Measurements from ENCODE around the gene LRRK2. TPM values are rescaled to one million over a fixed set of nuclear protein-coding genes. Genes with fewer than 3 reads are reported as not detected.
A peak's percentile ranks its signal among the peaks of the same experiment; 100 is the strongest.

The LRRK2 gene
- total RNA-seq, 1 experiment from 2014 or later, result 0.26 TPM

DNA sequence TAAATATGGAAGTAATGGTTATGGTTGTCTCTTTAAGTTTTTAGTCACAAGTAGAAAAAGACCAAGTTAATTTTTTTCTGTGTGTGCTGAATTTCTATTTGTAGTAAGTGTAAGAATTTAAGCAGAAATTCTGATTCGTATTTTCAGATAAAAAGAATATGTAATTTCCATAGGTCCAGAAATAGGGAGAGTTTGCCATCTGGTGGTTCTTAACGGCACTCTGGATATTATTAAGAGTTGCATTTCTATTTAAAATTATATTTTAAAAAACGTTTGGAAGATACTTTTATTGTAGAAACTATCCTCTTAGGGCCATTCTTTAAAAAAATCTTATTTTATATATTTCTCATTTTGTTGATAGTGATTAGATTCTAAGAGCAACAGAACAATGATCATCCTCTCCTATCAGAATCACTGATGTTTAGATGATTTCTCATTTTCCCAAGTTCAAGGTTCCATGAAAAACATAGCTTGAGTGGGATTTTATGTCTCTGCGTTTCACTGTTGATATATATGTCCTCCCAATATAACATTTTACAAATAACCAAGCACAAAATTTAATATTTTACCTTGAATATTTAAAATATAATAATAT, 88.3 kb downstream of the LRRK2 start:
- no peaks in the 10 kb centered on the region for H3K9me2 ChIP-seq (ENCODE audit: insufficient read depth)
- no TSS peak for BruUV-seq (replicated peaks)
- no peaks in the 10 kb centered on the region for H3K79me2 ChIP-seq (ENCODE audit: low read depth)
- no peaks in the 10 kb centered on the region for H3K9me3 ChIP-seq (ENCODE audit: insufficient read depth, low read depth)
- no peaks in the 10 kb centered on the region for H3K4me1 ChIP-seq (replicated peaks; ENCODE audit: insufficient read depth)
- TF ChIP-seq CTCF (conservative IDR thresholded peaks at IDR 0.05) (peak; percentile 72), EZH2 (IDR thresholded peaks at IDR 0.05; ENCODE audit: low read depth) (no peak)
- POLR2A ChIA-PET (ENCODE audit: unreplicated experiment), result no interaction called here
- CTCF ChIA-PET, result no interaction called here
- no peaks in the 10 kb centered on the region for H4K20me1 ChIP-seq (ENCODE audit: insufficient read depth)
- no peak for DNase-seq
- H3K36me3 ChIP-seq (ENCODE audit: low read depth), result no peaks in the 10 kb centered on the region
- intact Hi-C loops (cut with micrococcal nuclease; ENCODE audit: unreplicated experiment), result loop anchor here (2.0 kb wide), 1 partner anchor 160 kb away; no protein-coding TSS in a partner anchor
- no peak overlapping the region for H3K27ac ChIP-seq
- no peak overlapping the region for H3K4me2 ChIP-seq
- no peak overlapping the region for H3K4me3 ChIP-seq
- H3K27me3 ChIP-seq (ENCODE audit: insufficient read depth, low read depth), result no peaks in the 10 kb centered on the region
- H3F3A ChIP-seq (ENCODE audit: insufficient read depth, low read depth), result no peaks in the 10 kb centered on the region
- no peak overlapping the region for H2AFZ ChIP-seq

GRCh38 chr12:40313928-40314327, 89.1 kb downstream of the LRRK2 start:
- no TSS peak for BruUV-seq (replicated peaks)
- TF ChIP-seq EZH2 (IDR thresholded peaks at IDR 0.05; ENCODE audit: low read depth) (no peak), CTCF (conservative IDR thresholded peaks at IDR 0.05) (no peak)
- no peaks in the 10 kb centered on the region for H3K27me3 ChIP-seq (ENCODE audit: insufficient read depth, low read depth)
- no peaks in the 10 kb centered on the region for H3K9me2 ChIP-seq (ENCODE audit: insufficient read depth)
- H3K79me2 ChIP-seq (ENCODE audit: low read depth), result no peaks in the 10 kb centered on the region
- H2AFZ ChIP-seq, result no peak overlapping the region
- H3K36me3 ChIP-seq (ENCODE audit: low read depth), result no peaks in the 10 kb centered on the region
- H3K4me1 ChIP-seq (replicated peaks; ENCODE audit: insufficient read depth), result no peaks in the 10 kb centered on the region
- POLR2A ChIA-PET (ENCODE audit: unreplicated experiment), result no interaction called here
- intact Hi-C loops (cut with micrococcal nuclease; ENCODE audit: unreplicated experiment), result loop anchor here (2.0 kb wide), 1 partner anchor 161 kb away; no protein-coding TSS in a partner anchor
- H4K20me1 ChIP-seq (ENCODE audit: insufficient read depth), result no peaks in the 10 kb centered on the region
- H3K9me3 ChIP-seq (ENCODE audit: insufficient read depth, low read depth), result no peaks in the 10 kb centered on the region
- H3K4me2 ChIP-seq, result no peak overlapping the region
- H3F3A ChIP-seq (ENCODE audit: insufficient read depth, low read depth), result no peaks in the 10 kb centered on the region
- H3K27ac ChIP-seq, result no peak overlapping the region
- H3K4me3 ChIP-seq, result no peak overlapping the region
- CTCF ChIA-PET, result interaction anchor here (0.6 to 0.7 kb wide), 2 partner anchors 161 to 282 kb away, joined by 3 read pairs; no protein-coding TSS in a partner anchor
- DNase-seq, result no peak

- H3K9me2 ChIP-seq (ENCODE audit: insufficient read depth), result no peaks in the 10 kb centered on the region
- CTCF ChIA-PET, result interaction anchor here (0.6 kb wide), 1 partner anchor 23 kb away, joined by 3 read pairs; no protein-coding TSS in a partner anchor
- 0 out of 2 replicates have a peak overlapping the region, but pooled peaks have one; percentile 16 for H2AFZ ChIP-seq
- no peak overlapping the region for H3K27ac ChIP-seq
- no peaks in the 10 kb centered on the region for H3K36me3 ChIP-seq (ENCODE audit: low read depth)
- no peak for DNase-seq
- no peaks in the 10 kb centered on the region for H3K79me2 ChIP-seq (ENCODE audit: low read depth)
- no peaks in the 10 kb centered on the region for H3K9me3 ChIP-seq (ENCODE audit: insufficient read depth, low read depth)
- H3K4me2 ChIP-seq, result no peak overlapping the region
- no peaks in the 10 kb centered on the region for H4K20me1 ChIP-seq (ENCODE audit: insufficient read depth)
- intact Hi-C loops (cut with micrococcal nuclease; ENCODE audit: unreplicated experiment), result no loop called here
- no peaks in the 10 kb centered on the region for H3K27me3 ChIP-seq (ENCODE audit: insufficient read depth, low read depth)
- no peaks in the 10 kb centered on the region for H3F3A ChIP-seq (ENCODE audit: insufficient read depth, low read depth)
- TF ChIP-seq CTCF (conservative IDR thresholded peaks at IDR 0.05) (no peak), EZH2 (IDR thresholded peaks at IDR 0.05; ENCODE audit: low read depth) (no peak)
- no TSS peak for BruUV-seq (replicated peaks)
- POLR2A ChIA-PET (ENCODE audit: unreplicated experiment), result no interaction called here
- no peaks in the 10 kb centered on the region for H3K4me1 ChIP-seq (replicated peaks; ENCODE audit: insufficient read depth)
- no peak overlapping the region for H3K4me3 ChIP-seq
These were observed 90.1 kb downstream of the LRRK2 start for GRCh38 chr12:40314927-40315326.
